ENCODE data around the gene COMMD10. TPM values are rescaled to one million over a fixed set of nuclear protein-coding genes. Genes with fewer than 3 reads are reported as not detected.

Gene COMMD10
- total RNA-seq, 2 experiments from 2014 or later: 19.7 to 23.0 TPM

GRCh38 chr5:116272281-116272941 lies 187.6 kb downstream of the COMMD10 start:
- Mint-ChIP-seq H3K27ac (no peak overlapping the region), H3K36me3 (ENCODE audit: low read depth) (peaks cover 14% of the 10 kb centered on the region), H3K4me3 (no peak overlapping the region), H3K4me1 (no peaks in the 10 kb centered on the region), H3K9me3 (ENCODE audit: low read depth) (peaks cover 9% of the 10 kb centered on the region), H3K27me3 (no peaks in the 10 kb centered on the region)
- ChIA-PET CTCF (no interaction called here), POLR2A (no interaction called here)
- ATAC-seq (no peak), DNase-seq (no peak)
- intact Hi-C loops (cut with DNase I, micrococcal nuclease): no loop called here

GRCh38 chr5:116273448-116274242 lies 188.8 kb downstream of the COMMD10 start:
- H3K4me3 Mint-ChIP-seq: no peak overlapping the region
- CTCF ChIA-PET: no interaction called here
- no peaks in the 10 kb centered on the region for H3K27me3 Mint-ChIP-seq
- H3K4me1 Mint-ChIP-seq: no peaks in the 10 kb centered on the region
- no peak for DNase-seq
- no peak for ATAC-seq
- H3K9me3 Mint-ChIP-seq (ENCODE audit: low read depth): peaks cover 9% of the 10 kb centered on the region
- no peak overlapping the region for H3K27ac Mint-ChIP-seq
- POLR2A ChIA-PET: no interaction called here
- peaks cover 12% of the 10 kb centered on the region for H3K36me3 Mint-ChIP-seq (ENCODE audit: low read depth)
- intact Hi-C loops (cut with DNase I, micrococcal nuclease): no loop called here

- intact Hi-C loops (cut with DNase I, micrococcal nuclease): no loop called here
Observed at GRCh38 chr5:116274251-116274650, 189.4 kb downstream of the COMMD10 start.

GRCh38 chr5:116275282-116275681 lies 190.5 kb downstream of the COMMD10 start:
- no peak for ATAC-seq
- DNase-seq: no peak
- no peaks in the 10 kb centered on the region for H3K27me3 Mint-ChIP-seq
- POLR2A ChIA-PET: no interaction called here
- H3K36me3 Mint-ChIP-seq (ENCODE audit: low read depth): peaks cover 14% of the 10 kb centered on the region
- CTCF ChIA-PET: no interaction called here
- intact Hi-C loops (cut with DNase I, micrococcal nuclease): no loop called here
- no peak overlapping the region for H3K27ac Mint-ChIP-seq
- no peaks in the 10 kb centered on the region for H3K4me1 Mint-ChIP-seq
- H3K9me3 Mint-ChIP-seq (ENCODE audit: low read depth): peaks cover 9% of the 10 kb centered on the region
- H3K4me3 Mint-ChIP-seq: no peak overlapping the region

More at GRCh38 chr5:116274251-116274650, 189.4 kb downstream of the COMMD10 start:
- Mint-ChIP-seq H3K4me3 (no peak overlapping the region), H3K9me3 (ENCODE audit: low read depth) (peaks cover 9% of the 10 kb centered on the region), H3K36me3 (ENCODE audit: low read depth) (peaks cover 14% of the 10 kb centered on the region), H3K4me1 (no peaks in the 10 kb centered on the region), H3K27me3 (no peaks in the 10 kb centered on the region), H3K27ac (no peak overlapping the region)
- POLR2A ChIA-PET: no interaction called here
- ATAC-seq (no peak), DNase-seq (no peak)
- CTCF ChIA-PET: no interaction called here

- POLR2A ChIA-PET: no interaction called here
- intact Hi-C loops (cut with DNase I, micrococcal nuclease): no loop called here
- CTCF ChIA-PET: no interaction called here
- H3K4me3 Mint-ChIP-seq: no peak overlapping the region
- no peak overlapping the region for H3K27ac Mint-ChIP-seq
- ATAC-seq (no peak), DNase-seq (no peak)
- H3K4me1 Mint-ChIP-seq: peaks cover 2% of the 10 kb centered on the region
- peaks cover 17% of the 10 kb centered on the region for H3K36me3 Mint-ChIP-seq (ENCODE audit: low read depth)
- H3K9me3 Mint-ChIP-seq (ENCODE audit: low read depth): peaks cover 9% of the 10 kb centered on the region
- no peaks in the 10 kb centered on the region for H3K27me3 Mint-ChIP-seq
Observed at GRCh38 chr5:116276952-116277351, 192.1 kb downstream of the COMMD10 start.

GRCh38 chr5:116280149-116280803 lies 195.5 kb downstream of the COMMD10 start:
- POLR2A ChIA-PET: no interaction called here
- no peaks in the 10 kb centered on the region for H3K27me3 Mint-ChIP-seq
- DNase-seq (no peak), ATAC-seq (no peak)
- intact Hi-C loops (cut with DNase I, micrococcal nuclease): no loop called here
- CTCF ChIA-PET: no interaction called here
- peaks cover 13% of the 10 kb centered on the region for H3K36me3 Mint-ChIP-seq (ENCODE audit: low read depth)
- H3K9me3 Mint-ChIP-seq (ENCODE audit: low read depth): peaks cover 3% of the 10 kb centered on the region
- H3K27ac Mint-ChIP-seq: no peak overlapping the region
- H3K4me1 Mint-ChIP-seq: peaks cover 2% of the 10 kb centered on the region
- H3K4me3 Mint-ChIP-seq: no peak overlapping the region

GRCh38 chr5:116281309-116281708 lies 196.5 kb downstream of the COMMD10 start:
- Mint-ChIP-seq H3K4me1 (peaks cover 2% of the 10 kb centered on the region), H3K9me3 (ENCODE audit: low read depth) (peaks cover 4% of the 10 kb centered on the region), H3K4me3 (no peak overlapping the region), H3K27ac (no peak overlapping the region), H3K27me3 (no peaks in the 10 kb centered on the region), H3K36me3 (ENCODE audit: low read depth) (peaks cover 14% of the 10 kb centered on the region)
- intact Hi-C loops (cut with DNase I, micrococcal nuclease): no loop called here
- POLR2A ChIA-PET: no interaction called here
- ATAC-seq (no peak), DNase-seq (no peak)
- CTCF ChIA-PET: no interaction called here

GRCh38 chr5:116288524-116288923 lies 203.7 kb downstream of the COMMD10 start:
- POLR2A ChIA-PET: no interaction called here
- no peaks in the 10 kb centered on the region for H3K4me1 Mint-ChIP-seq
- ATAC-seq (no peak), DNase-seq (no peak)
- H3K4me3 Mint-ChIP-seq: no peak overlapping the region
- H3K36me3 Mint-ChIP-seq (ENCODE audit: low read depth): peaks cover 36% of the 10 kb centered on the region
- peaks cover 15% of the 10 kb centered on the region for H3K9me3 Mint-ChIP-seq (ENCODE audit: low read depth)
- CTCF ChIA-PET: no interaction called here
- no peaks in the 10 kb centered on the region for H3K27me3 Mint-ChIP-seq
- no peak overlapping the region for H3K27ac Mint-ChIP-seq
- intact Hi-C loops (cut with DNase I, micrococcal nuclease): no loop called here

GRCh38 chr5:116289276-116289675 lies 204.5 kb downstream of the COMMD10 start:
- CTCF ChIA-PET: no interaction called here
- DNase-seq (no peak), ATAC-seq (no peak)
- intact Hi-C loops (cut with DNase I, micrococcal nuclease): no loop called here
- no peak overlapping the region for H3K27ac Mint-ChIP-seq
- H3K4me3 Mint-ChIP-seq: no peak overlapping the region
- no peaks in the 10 kb centered on the region for H3K27me3 Mint-ChIP-seq
- POLR2A ChIA-PET: no interaction called here
- H3K36me3 Mint-ChIP-seq (ENCODE audit: low read depth): peaks cover 36% of the 10 kb centered on the region
- peaks cover 15% of the 10 kb centered on the region for H3K9me3 Mint-ChIP-seq (ENCODE audit: low read depth)
- H3K4me1 Mint-ChIP-seq: no peaks in the 10 kb centered on the region

GRCh38 chr5:116291271-116291670 lies 206.4 kb downstream of the COMMD10 start:
- Mint-ChIP-seq H3K4me1 (no peaks in the 10 kb centered on the region), H3K4me3 (no peak overlapping the region), H3K36me3 (ENCODE audit: low read depth) (peaks cover 43% of the 10 kb centered on the region), H3K9me3 (ENCODE audit: low read depth) (peaks cover 13% of the 10 kb centered on the region), H3K27ac (no peak overlapping the region), H3K27me3 (no peaks in the 10 kb centered on the region)
- CTCF ChIA-PET: no interaction called here
- ATAC-seq (no peak), DNase-seq (no peak)
- intact Hi-C loops (cut with DNase I, micrococcal nuclease): loop anchor here in 1 of 2 experiments (5.0 kb wide), 1 partner anchor 39 kb away; no protein-coding TSS in a partner anchor
- POLR2A ChIA-PET: no interaction called here

GRCh38 chr5:116292321-116292720 lies 207.5 kb downstream of the COMMD10 start:
- ATAC-seq: no peak
- H3K4me3 Mint-ChIP-seq: no peak overlapping the region
- no peak for DNase-seq
- ChIA-PET CTCF (no interaction called here), POLR2A (no interaction called here)
- no peaks in the 10 kb centered on the region for H3K4me1 Mint-ChIP-seq
- H3K27ac Mint-ChIP-seq: no peak overlapping the region
- H3K36me3 Mint-ChIP-seq (ENCODE audit: low read depth): peaks cover 47% of the 10 kb centered on the region
- peaks cover 16% of the 10 kb centered on the region for H3K9me3 Mint-ChIP-seq (ENCODE audit: low read depth)
- intact Hi-C loops (cut with DNase I, micrococcal nuclease): loop anchor here in 1 of 2 experiments (5.0 kb wide), 1 partner anchor 40 kb away; no protein-coding TSS in a partner anchor
- H3K27me3 Mint-ChIP-seq: no peaks in the 10 kb centered on the region

Data from activated CD4-positive, alpha-beta T cell treated with anti-CD3 and anti-CD28 coated beads for 36 hours (primary cell).